ENCODE measurements around the gene RAET1G. TPM values are rescaled to one million over a fixed set of nuclear protein-coding genes. Genes with fewer than 3 reads are reported as not detected.

Gene RAET1G
- total and polyA plus RNA-seq, 2 of the 13 experiments (the other 11 are each of a cell fraction or from before 2014, with no cell fraction given) = not detected

GRCh38 chr6:149921361-149921760, 1.6 kb downstream of the RAET1G start (continued):
- TF ChIP-seq ZNF318 (CRISPR knock-in tag; IDR thresholded peaks at IDR 0.05) (no peak), KLF12 (CRISPR knock-in tag; IDR thresholded peaks at IDR 0.05; ENCODE audit: borderline replicate concordance) (no peak), ATF7-NPFF (CRISPR knock-in tag; IDR thresholded peaks at IDR 0.05; ENCODE audit: low read depth) (no peak), ZNF616 (CRISPR knock-in tag; IDR thresholded peaks at IDR 0.05; ENCODE audit: low read depth) (no peak), ZC3H13 (CRISPR knock-in tag; IDR thresholded peaks at IDR 0.05) (no peak), TEAD3 (CRISPR knock-in tag; optimal IDR thresholded peaks at IDR 0.05; ENCODE audit: borderline replicate concordance) (no peak), RAD21 (CRISPR knock-in tag; IDR thresholded peaks at IDR 0.05) (no peak), FOXC1 (CRISPR knock-in tag; IDR thresholded peaks at IDR 0.05; ENCODE audit: borderline replicate concordance) (no peak), CENPT (CRISPR knock-in tag; IDR thresholded peaks at IDR 0.05; ENCODE audit: low read depth) (no peak), REXO4 (CRISPR knock-in tag; IDR thresholded peaks at IDR 0.05; ENCODE audit: borderline replicate concordance) (no peak), ELF4 (CRISPR knock-in tag; IDR thresholded peaks at IDR 0.05; ENCODE audit: borderline replicate concordance) (no peak), GABPB1 (CRISPR knock-in tag; IDR thresholded peaks at IDR 0.05) (no peak)
